CD4-positive, alpha-beta T cell treated with Interleukin-17A for 1 hour (primary cell): ENCODE results near the gene CYSTM1.

Experiments
- DNase-seq: peaks from one replicate; pipeline ENCODE4 v3.0.0-alpha.2; 2020

The CYSTM1 gene

GRCh38 chr5:140261403-140262171, 86.6 kb downstream of the CYSTM1 start:
- peak; percentile 71 for DNase-seq

- DNase-seq: no peak
Observed at GRCh38 chr5:140262221-140262620, 87.2 kb downstream of the CYSTM1 start.

GRCh38 chr5:140262839-140263238, 87.9 kb downstream of the CYSTM1 start:
- no peak for DNase-seq

GRCh38 chr5:140265845-140266244, 90.9 kb downstream of the CYSTM1 start:
- no peak for DNase-seq

GRCh38 chr5:140266471-140267200, 91.6 kb downstream of the CYSTM1 start:
- DNase-seq: peak; percentile 20

GRCh38 chr5:140267201-140267540, 92.2 kb downstream of the CYSTM1 start:
- DNase-seq: no peak

- DNase-seq: no peak
Observed at GRCh38 chr5:140267559-140268018, 92.6 kb downstream of the CYSTM1 start.

GRCh38 chr5:140270008-140270407, 95.0 kb downstream of the CYSTM1 start:
- no peak for DNase-seq

- no peak for DNase-seq
Observed at GRCh38 chr5:140273401-140273877, 98.5 kb downstream of the CYSTM1 start.

GRCh38 chr5:140275837-140276236, 100.8 kb downstream of the CYSTM1 start:
- no peak for DNase-seq

- no peak for DNase-seq
Observed at GRCh38 chr5:140282266-140282665, 107.3 kb downstream of the CYSTM1 start.

GRCh38 chr5:140284013-140284412, 109.0 kb downstream of the CYSTM1 start:
- no peak for DNase-seq

- no peak for DNase-seq
Observed at GRCh38 chr5:140286424-140286823, 111.4 kb downstream of the CYSTM1 start.

- no peak for DNase-seq
Observed at GRCh38 chr5:140287801-140288521, 113.0 kb downstream of the CYSTM1 start.

- no peak for DNase-seq
Observed at GRCh38 chr5:140292212-140293036, 117.4 kb downstream of the CYSTM1 start.
